Muscle layer of colon (tissue), 2 donors: ENCODE results near the gene PDCD1.
"Not testable (repeated sequence)": the region's sequence is repeated elsewhere in the genome, so short reads cannot be mapped to it uniquely, and the experiment has no call there.

Experiments
- H3K27ac ChIP-seq: one replicate; pipeline ENCODE4 v1.7.0; 2013; ENCODE audit warnings: low read depth, mild to moderate bottlenecking, low read length, moderate library complexity
- H3K27me3 ChIP-seq, 2 donors: one replicate each; pipeline ENCODE4 v1.7.0; 2013; ENCODE audit warnings: low read length in 2 of 2, mild to moderate bottlenecking in 2 of 2; ENCODE audit not compliant: insufficient read depth in 2 of 2, control insufficient read depth in 1 of 2
- H3K36me3 ChIP-seq: one replicate; pipeline ENCODE4 v1.7.0; 2013; ENCODE audit warnings: mild to moderate bottlenecking, low read length; ENCODE audit not compliant: insufficient read depth
- H3K4me1 ChIP-seq: one replicate; pipeline ENCODE4 v1.7.0; 2013; ENCODE audit warnings: mild to moderate bottlenecking, low read length; ENCODE audit not compliant: insufficient read depth
- H3K4me3 ChIP-seq, 2 donors: one replicate each; pipeline ENCODE4 v1.7.0; 2013; ENCODE audit warnings: low read length in 2 of 2, low read depth in 1 of 2, mild to moderate bottlenecking in 1 of 2, moderate library complexity in 1 of 2
- H3K9ac ChIP-seq: one replicate; pipeline ENCODE4 v1.7.0; 2013; ENCODE audit warnings: low read length
- H3K9me3 ChIP-seq: one replicate; pipeline ENCODE4 v1.7.0; 2013; ENCODE audit warnings: mild to moderate bottlenecking, low read length
- donor health status: abdominal sarcoma.
- donor health status: Adenocarcinoma of cecum.

Gene PDCD1

GRCh38 chr2:241858206-241859016, at the start of gene PDCD1:
PDCD1 (minus strand) TSS chr2:241858894; CDS start chr2:241858838, 56 bp downstream.
- Histone ChIP-seq H3K27ac (no peak within 1 kb of the TSS), H3K36me3 (no peaks in the 10 kb centered on the region), H3K9me3 (no peaks in the 10 kb centered on the region), H3K4me3 (peak within 1 kb of the TSS in 1 of 2 donors; percentile 38), H3K27me3 (peaks cover 6 to 21% of the 10 kb centered on the region in 2 donors), H3K9ac (no peak within 1 kb of the TSS), H3K4me1 (peaks cover 1% of the 10 kb centered on the region)

- H3K27me3 ChIP-seq, H3K4me3 ChIP-seq, H3K9ac ChIP-seq, H3K9me3 ChIP-seq, H3K4me1 ChIP-seq, H3K27ac ChIP-seq, H3K36me3 ChIP-seq: not testable (repeated sequence)
Observed at GRCh38 chr2:241907831-241908230, 49.1 kb upstream of the PDCD1 start.

- Histone ChIP-seq H3K4me3 (no peak overlapping the region), H3K27ac (no peak overlapping the region), H3K9me3 (no peaks in the 10 kb centered on the region), H3K36me3 (no peaks in the 10 kb centered on the region), H3K27me3 (no peaks in the 10 kb centered on the region), H3K4me1 (no peaks in the 10 kb centered on the region), H3K9ac (no peak overlapping the region)
Observed at GRCh38 chr2:241906826-241907570, 48.3 kb upstream of the PDCD1 start.

GRCh38 chr2:241906378-241906770, 47.7 kb upstream of the PDCD1 start:
- not testable (repeated sequence) for H3K27ac ChIP-seq, H3K36me3 ChIP-seq, H3K4me1 ChIP-seq

GRCh38 chr2:241905716-241906377, 47.2 kb upstream of the PDCD1 start:
- no peaks in the 10 kb centered on the region for H3K36me3 ChIP-seq
- H3K9me3 ChIP-seq, result no peaks in the 10 kb centered on the region
- H3K27me3 ChIP-seq, result peaks cover 0 to 4% of the 10 kb centered on the region in 2 donors
- no peak overlapping the region for H3K9ac ChIP-seq
- no peaks in the 10 kb centered on the region for H3K4me1 ChIP-seq
- H3K27ac ChIP-seq, result no peak overlapping the region
- no peak overlapping the region for H3K4me3 ChIP-seq

More at GRCh38 chr2:241906378-241906770, 47.7 kb upstream of the PDCD1 start:
- not testable (repeated sequence) for H3K9me3 ChIP-seq, H3K4me3 ChIP-seq, H3K9ac ChIP-seq, H3K27me3 ChIP-seq

- Histone ChIP-seq H3K4me1 (no peaks in the 10 kb centered on the region), H3K4me3 (no peak overlapping the region)
Observed at GRCh38 chr2:241904791-241905710, 46.4 kb upstream of the PDCD1 start.

GRCh38 chr2:241904011-241904718, 45.5 kb upstream of the PDCD1 start:
- Histone ChIP-seq H3K4me3 (no peak overlapping the region), H3K36me3 (no peaks in the 10 kb centered on the region), H3K27ac (no peak overlapping the region), H3K9ac (no peak overlapping the region), H3K4me1 (no peaks in the 10 kb centered on the region), H3K27me3 (peaks cover 0 to 10% of the 10 kb centered on the region in 2 donors), H3K9me3 (no peaks in the 10 kb centered on the region)

More at GRCh38 chr2:241904791-241905710, 46.4 kb upstream of the PDCD1 start:
- Histone ChIP-seq H3K36me3 (no peaks in the 10 kb centered on the region), H3K27ac (no peak overlapping the region), H3K9ac (no peak overlapping the region), H3K27me3 (peaks cover 0 to 10% of the 10 kb centered on the region in 2 donors), H3K9me3 (no peaks in the 10 kb centered on the region)

GRCh38 chr2:241903121-241904010, 44.7 kb upstream of the PDCD1 start:
- Histone ChIP-seq H3K4me1 (no peaks in the 10 kb centered on the region), H3K27ac (no peak overlapping the region), H3K9me3 (no peaks in the 10 kb centered on the region), H3K27me3 (peaks cover 0 to 15% of the 10 kb centered on the region in 2 donors), H3K36me3 (no peaks in the 10 kb centered on the region), H3K9ac (no peak overlapping the region), H3K4me3 (no peak overlapping the region)

- peaks cover 0 to 15% of the 10 kb centered on the region in 2 donors for H3K27me3 ChIP-seq
- no peaks in the 10 kb centered on the region for H3K36me3 ChIP-seq
- H3K4me3 ChIP-seq, result no peak overlapping the region
- no peaks in the 10 kb centered on the region for H3K4me1 ChIP-seq
- H3K9ac ChIP-seq, result no peak overlapping the region
- H3K9me3 ChIP-seq, result no peaks in the 10 kb centered on the region
- no peak overlapping the region for H3K27ac ChIP-seq
Observed at GRCh38 chr2:241902357-241902991, 43.8 kb upstream of the PDCD1 start.
